BJ (cell line): ENCODE data around the gene PDIA5. TPM values are rescaled to one million over a fixed set of nuclear protein-coding genes. Genes with fewer than 3 reads are reported as not detected.

Experiments
- CTCF ChIA-PET: fragments of 350-600 bp; formaldehyde crosslinking; extraction: SDS; loops from one replicate; lab custom pipeline; 2021; ENCODE audit warnings: antibody characterized with exemption, inconsistent platforms; lab: Yijun Ruan, JAX
- POLR2A ChIA-PET: fragments of 300-600 bp; sonication (Branson Sonifier 250); formaldehyde crosslinking; extraction: SDS; loops from one replicate; lab custom pipeline; 2021; ENCODE audit warnings: antibody characterized with exemption; lab: Charles Lee
- DNase-seq: peaks from one replicate; pipeline ENCODE4 v3.0.0-alpha.2; 2011; ENCODE audit warnings: low read depth
- H3K27me3 ChIP-seq: 2 replicates; pipeline ENCODE4 v1.6.0; 2011; ENCODE audit warnings: low read length; ENCODE audit not compliant: control insufficient read depth, insufficient read depth
- H3K36me3 ChIP-seq: 2 replicates; pipeline ENCODE4 v1.5.1; 2011; ENCODE audit warnings: low read length; ENCODE audit not compliant: control insufficient read depth, insufficient read depth
- H3K4me3 ChIP-seq: 2 replicates; pipeline ENCODE4 v1.5.1; 2011; ENCODE audit warnings: low read depth, mild to moderate bottlenecking, control low read depth, low read length
- polyA plus RNA-seq: library from polyadenylated mRNA; depleted of rRNA; stranded (reverse); fragments of >200 nt; gene quantifications from 2 replicates; pipeline ENCODE4 v1.2.3, GENCODE V29; 2011
- TF ChIP-seq, protein P1 (sequence below): IDR thresholded peaks from 2 replicates; pipeline ENCODE4 v1.5.1; 2011; ENCODE audit warnings: low read depth, mild to moderate bottlenecking, control low read depth, inconsistent platforms, low read length, moderate library complexity; ENCODE audit not compliant: insufficient read depth

Gene PDIA5
- polyA plus RNA-seq, 1 experiment: 47.3 TPM

DNA sequence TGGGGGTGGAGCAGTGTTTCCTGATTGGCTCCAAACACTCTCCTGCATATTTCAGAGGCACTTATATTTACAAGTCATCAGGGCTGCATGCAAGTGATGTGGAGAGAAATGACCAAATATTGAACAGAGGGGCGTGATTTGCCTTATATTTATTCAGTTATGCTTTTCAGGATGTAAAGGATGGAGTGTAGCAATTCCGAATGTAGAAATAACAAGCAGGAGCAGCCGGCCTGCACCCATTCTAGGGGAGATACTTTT, 19.8 kb upstream of the PDIA5 start:
- DNase-seq: no peak
- peaks cover 5% of the 10 kb centered on the region for H3K27me3 ChIP-seq
- H3K36me3 ChIP-seq: no peaks in the 10 kb centered on the region
- ChIA-PET POLR2A (no interaction called here), CTCF (no interaction called here)
- TF ChIP-seq, protein P1, sequence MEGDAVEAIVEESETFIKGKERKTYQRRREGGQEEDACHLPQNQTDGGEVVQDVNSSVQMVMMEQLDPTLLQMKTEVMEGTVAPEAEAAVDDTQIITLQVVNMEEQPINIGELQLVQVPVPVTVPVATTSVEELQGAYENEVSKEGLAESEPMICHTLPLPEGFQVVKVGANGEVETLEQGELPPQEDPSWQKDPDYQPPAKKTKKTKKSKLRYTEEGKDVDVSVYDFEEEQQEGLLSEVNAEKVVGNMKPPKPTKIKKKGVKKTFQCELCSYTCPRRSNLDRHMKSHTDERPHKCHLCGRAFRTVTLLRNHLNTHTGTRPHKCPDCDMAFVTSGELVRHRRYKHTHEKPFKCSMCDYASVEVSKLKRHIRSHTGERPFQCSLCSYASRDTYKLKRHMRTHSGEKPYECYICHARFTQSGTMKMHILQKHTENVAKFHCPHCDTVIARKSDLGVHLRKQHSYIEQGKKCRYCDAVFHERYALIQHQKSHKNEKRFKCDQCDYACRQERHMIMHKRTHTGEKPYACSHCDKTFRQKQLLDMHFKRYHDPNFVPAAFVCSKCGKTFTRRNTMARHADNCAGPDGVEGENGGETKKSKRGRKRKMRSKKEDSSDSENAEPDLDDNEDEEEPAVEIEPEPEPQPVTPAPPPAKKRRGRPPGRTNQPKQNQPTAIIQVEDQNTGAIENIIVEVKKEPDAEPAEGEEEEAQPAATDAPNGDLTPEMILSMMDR: no peak
- H3K4me3 ChIP-seq: no peak overlapping the region

DNA sequence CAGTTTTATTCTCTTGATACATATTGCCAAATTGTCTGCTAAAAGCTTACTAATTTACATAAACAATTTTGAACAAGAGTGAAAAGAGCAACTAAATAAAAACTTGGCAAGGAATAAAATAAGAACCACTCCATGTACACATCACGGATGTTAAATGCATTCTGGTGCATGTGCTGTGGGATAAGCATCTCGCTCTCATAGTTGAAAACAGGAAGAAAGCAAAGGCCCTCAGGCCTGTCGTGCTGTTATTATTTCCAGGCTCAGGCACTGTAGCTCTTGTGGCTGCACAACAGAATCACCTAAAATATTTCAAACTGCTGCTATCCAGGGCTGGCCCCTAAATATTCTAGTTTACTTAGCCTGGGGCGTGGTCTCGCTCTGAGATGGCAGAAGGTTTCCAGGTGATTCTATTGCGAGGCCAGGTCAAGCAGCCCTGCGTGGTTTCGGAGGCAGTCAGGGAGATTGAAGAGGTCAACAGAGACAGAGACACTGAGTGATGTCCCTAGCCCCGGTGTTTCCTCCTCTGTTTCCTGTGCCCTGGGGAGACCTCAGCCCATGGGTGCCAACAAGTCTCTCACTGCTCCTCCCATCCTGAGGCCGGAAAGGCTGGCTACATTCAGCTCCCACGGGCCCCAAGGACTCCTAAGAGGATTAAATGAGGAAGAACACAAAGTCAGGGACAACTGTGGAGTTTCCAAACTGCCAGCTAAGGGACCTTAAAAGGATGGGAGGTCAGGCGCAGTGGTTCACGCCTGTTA, 18.2 kb upstream of the PDIA5 start:
- DNase-seq: no peak
- TF ChIP-seq, protein P1: no peak
- Histone ChIP-seq H3K36me3 (no peaks in the 10 kb centered on the region), H3K27me3 (peaks cover 4% of the 10 kb centered on the region), H3K4me3 (no peak overlapping the region)
- ChIA-PET CTCF (interaction anchor here (1.1 kb wide), 1 partner anchor 19 kb away, joined by 3 read pairs; no protein-coding TSS in a partner anchor), POLR2A (no interaction called here)

DNA sequence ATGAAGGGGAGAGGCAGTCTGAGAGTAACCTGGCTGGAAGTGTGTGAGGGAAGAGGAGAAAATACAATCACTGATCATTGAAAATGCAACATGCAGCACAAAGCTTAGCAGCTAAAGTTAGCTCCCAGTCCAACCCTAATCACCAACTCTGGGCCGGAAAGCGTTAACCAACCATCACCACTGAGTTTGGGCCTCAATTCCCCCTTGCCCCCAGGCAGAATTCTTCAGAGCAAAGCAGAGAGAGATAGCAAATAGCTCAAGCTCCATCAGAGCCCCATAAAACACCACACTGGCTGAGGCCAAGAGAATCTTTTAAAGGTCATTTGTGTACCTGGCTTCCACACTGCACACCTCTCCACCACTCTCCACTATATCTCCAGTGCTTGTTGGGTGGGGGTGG, 16.2 kb upstream of the PDIA5 start:
- no peak for DNase-seq
- H3K36me3 ChIP-seq: no peaks in the 10 kb centered on the region
- H3K4me3 ChIP-seq: no peak overlapping the region
- TF ChIP-seq, protein P1: no peak
- ChIA-PET POLR2A (no interaction called here), CTCF (interaction anchor here (1.1 kb wide), 1 partner anchor 22 kb away, joined by 4 read pairs; no protein-coding TSS in a partner anchor)
- peaks cover 5% of the 10 kb centered on the region for H3K27me3 ChIP-seq

DNA sequence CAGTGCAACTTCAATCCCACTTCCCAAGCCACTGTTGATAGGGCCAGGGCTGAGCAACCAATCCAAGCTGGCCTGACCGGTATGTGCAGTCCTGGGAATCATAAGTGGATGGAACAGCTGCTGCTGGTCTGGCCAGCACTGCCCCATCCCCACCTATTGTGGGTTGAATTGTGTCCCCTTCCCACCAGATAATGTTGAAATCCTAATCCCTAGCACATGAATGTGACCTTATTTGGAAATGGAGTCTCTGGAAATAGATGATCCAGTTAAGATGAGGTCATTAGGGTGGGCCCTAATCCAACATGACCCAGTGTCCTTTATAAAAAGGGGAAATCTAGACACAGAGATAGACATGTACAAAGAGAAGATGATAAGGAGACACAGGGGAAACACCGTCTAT, 13.7 kb upstream of the PDIA5 start:
- DNase-seq: no peak
- ChIA-PET POLR2A (no interaction called here), CTCF (no interaction called here)
- H3K36me3 ChIP-seq: no peaks in the 10 kb centered on the region
- peaks cover 5% of the 10 kb centered on the region for H3K27me3 ChIP-seq
- TF ChIP-seq, protein P1: no peak
- no peak overlapping the region for H3K4me3 ChIP-seq

DNA sequence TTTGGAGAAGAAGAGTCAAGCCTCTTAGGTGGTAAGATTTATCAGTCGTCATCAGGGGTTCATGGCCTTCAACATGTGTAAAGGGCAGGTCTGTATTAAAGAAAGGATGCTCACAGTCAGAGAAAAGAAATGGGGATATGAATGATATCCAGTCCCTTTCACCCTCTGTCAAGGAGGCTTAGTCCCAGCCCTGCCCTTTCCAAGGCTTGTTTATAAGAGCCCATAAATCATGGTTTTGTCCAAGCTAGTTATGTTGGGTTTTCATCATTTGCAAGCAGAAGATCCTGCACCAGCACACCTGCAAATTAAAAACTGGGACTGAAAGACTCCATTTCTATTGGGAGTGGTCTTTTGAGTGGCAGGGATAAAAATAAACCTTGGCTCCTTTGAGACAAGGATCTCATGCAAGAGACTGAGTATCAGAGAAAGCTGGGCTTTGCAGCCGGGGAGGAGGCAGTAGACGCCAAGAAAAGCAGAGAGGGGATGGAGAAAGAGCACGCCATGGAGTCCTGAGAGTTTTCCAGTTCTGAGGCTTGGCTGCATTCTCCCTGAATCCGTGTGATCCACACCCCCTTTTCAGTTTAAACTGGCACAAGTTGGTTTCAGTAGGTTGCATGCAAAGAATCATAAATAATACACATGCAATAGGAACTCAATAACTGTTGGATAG, 12.6 kb upstream of the PDIA5 start:
- Histone ChIP-seq H3K36me3 (no peaks in the 10 kb centered on the region), H3K27me3 (peaks cover 4% of the 10 kb centered on the region), H3K4me3 (no peak overlapping the region)
- DNase-seq: no peak
- ChIA-PET POLR2A (no interaction called here), CTCF (no interaction called here)
- TF ChIP-seq, protein P1: no peak
